Measurements from ENCODE around the gene FLOT2.
"Not testable (repeated sequence)": the region's sequence is repeated elsewhere in the genome, so short reads cannot be mapped to it uniquely, and the experiment has no call there.

Gene FLOT2

GRCh38 chr17:28877150-28877711 lies 20.3 kb downstream of the FLOT2 start:
- H3K27ac ChIP-seq (ENCODE audit: insufficient read depth, low read depth, low read length, poor library complexity, severe bottlenecking); H3K4me1 ChIP-seq (ENCODE audit: control insufficient read depth, insufficient read depth, low read length); H3K4me3 ChIP-seq (ENCODE audit: insufficient read depth, low read depth, low read length); H3K27me3 ChIP-seq (ENCODE audit: control insufficient read depth, insufficient read depth, low read length, poor library complexity, severe bottlenecking); H3K9me3 ChIP-seq (ENCODE audit: control insufficient read depth, low read length): not testable (repeated sequence)
- peaks cover 19% of the 10 kb centered on the region for H3K36me3 ChIP-seq (ENCODE audit: control insufficient read depth, insufficient read depth, low read length)
- 93 to 95% methylated on average over 6 of the region's 6 CpGs for WGBS, 2 experiments

DNA sequence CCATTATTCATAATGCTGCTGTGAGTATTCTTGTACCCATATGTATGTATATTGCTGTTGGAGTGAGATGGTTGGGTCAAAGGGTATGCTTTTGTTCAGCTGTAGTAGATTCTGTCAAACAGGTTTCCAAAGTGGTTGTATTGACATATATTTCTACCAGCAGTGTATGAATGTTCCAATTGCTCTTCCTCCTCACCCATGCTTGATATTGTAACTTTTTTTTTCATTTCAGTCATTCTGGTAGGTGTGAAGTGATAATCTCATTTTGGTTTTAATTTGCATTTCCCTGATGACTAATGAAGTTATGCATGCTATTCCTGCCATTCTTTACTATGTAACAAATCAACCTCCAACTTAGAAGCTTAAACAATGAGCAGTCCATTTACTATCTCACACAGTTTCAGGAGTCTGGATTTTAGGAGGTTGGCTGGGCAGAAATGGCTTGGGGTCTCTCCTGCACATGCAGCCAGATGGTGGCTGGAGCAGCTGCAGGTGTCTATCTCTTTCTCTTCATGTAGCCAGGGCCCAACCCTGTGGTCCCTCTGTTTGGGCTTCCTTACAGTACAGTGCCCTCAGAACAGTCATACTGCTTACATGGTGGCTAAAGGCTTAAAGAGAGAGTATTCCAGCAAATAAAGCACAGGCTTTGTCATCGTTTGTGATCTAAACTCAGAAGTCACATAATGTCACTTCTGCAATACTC lies 21.5 kb downstream of the FLOT2 start:
- Histone ChIP-seq H3K4me1 (ENCODE audit: control insufficient read depth, insufficient read depth, low read length) (no peaks in the 10 kb centered on the region), H3K27ac (ENCODE audit: insufficient read depth, low read depth, low read length, poor library complexity, severe bottlenecking) (no peak overlapping the region), H3K4me3 (ENCODE audit: insufficient read depth, low read depth, low read length) (no peak overlapping the region), H3K9me3 (ENCODE audit: control insufficient read depth, low read length) (no peaks in the 10 kb centered on the region), H3K36me3 (ENCODE audit: control insufficient read depth, insufficient read depth, low read length) (peaks cover 9% of the 10 kb centered on the region), H3K27me3 (ENCODE audit: control insufficient read depth, insufficient read depth, low read length, poor library complexity, severe bottlenecking) (no peaks in the 10 kb centered on the region)
- 89 to 92% methylated on average over 1 of the region's 1 CpG for WGBS, 2 experiments

DNA sequence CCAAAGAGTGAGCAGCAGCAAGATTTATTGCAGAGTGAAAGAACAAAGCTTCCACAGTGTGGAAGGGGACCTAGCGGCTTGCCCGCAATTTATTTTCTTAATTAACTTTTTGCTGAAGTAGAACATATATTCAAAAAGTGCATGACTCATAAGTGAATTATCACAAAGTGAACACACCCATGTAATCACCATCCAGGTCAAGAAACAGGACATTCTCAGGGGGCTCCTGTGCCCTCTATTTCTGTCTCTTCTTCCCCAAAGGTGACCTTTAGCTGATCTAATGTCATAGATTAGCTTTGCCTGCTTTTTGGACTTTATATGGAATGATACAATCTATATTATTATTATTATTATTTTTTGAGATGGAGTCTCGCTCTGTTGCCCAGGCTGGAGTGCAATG lies 22.8 kb downstream of the FLOT2 start:
- Histone ChIP-seq H3K27me3 (ENCODE audit: control insufficient read depth, insufficient read depth, low read length, poor library complexity, severe bottlenecking) (no peaks in the 10 kb centered on the region), H3K4me3 (ENCODE audit: insufficient read depth, low read depth, low read length) (no peak overlapping the region), H3K27ac (ENCODE audit: insufficient read depth, low read depth, low read length, poor library complexity, severe bottlenecking) (no peak overlapping the region), H3K4me1 (ENCODE audit: control insufficient read depth, insufficient read depth, low read length) (no peaks in the 10 kb centered on the region), H3K9me3 (ENCODE audit: control insufficient read depth, low read length) (no peaks in the 10 kb centered on the region), H3K36me3 (ENCODE audit: control insufficient read depth, insufficient read depth, low read length) (peaks cover 6% of the 10 kb centered on the region)
- 88 to 91% methylated on average over 3 of the region's 3 CpGs for WGBS, 2 experiments

GRCh38 chr17:28873839-28874238 lies 23.7 kb downstream of the FLOT2 start:
- Histone ChIP-seq H3K36me3 (ENCODE audit: control insufficient read depth, insufficient read depth, low read length) (no peaks in the 10 kb centered on the region), H3K27me3 (ENCODE audit: control insufficient read depth, insufficient read depth, low read length, poor library complexity, severe bottlenecking) (no peaks in the 10 kb centered on the region), H3K9me3 (ENCODE audit: control insufficient read depth, low read length) (no peaks in the 10 kb centered on the region), H3K4me1 (ENCODE audit: control insufficient read depth, insufficient read depth, low read length) (no peaks in the 10 kb centered on the region), H3K4me3 (ENCODE audit: insufficient read depth, low read depth, low read length) (no peak overlapping the region), H3K27ac (ENCODE audit: insufficient read depth, low read depth, low read length, poor library complexity, severe bottlenecking) (no peak overlapping the region)
- WGBS, 2 experiments, result 96 to 97% methylated on average over 5 to 6 of the region's 7 CpGs

- no peaks in the 10 kb centered on the region for H3K9me3 ChIP-seq (ENCODE audit: control insufficient read depth, low read length)
- H3K27ac ChIP-seq (ENCODE audit: insufficient read depth, low read depth, low read length, poor library complexity, severe bottlenecking), result no peak overlapping the region
- H3K36me3 ChIP-seq (ENCODE audit: control insufficient read depth, insufficient read depth, low read length), result no peaks in the 10 kb centered on the region
- 90 to 93% methylated on average over 6 of the region's 6 CpGs for WGBS, 2 experiments
- no peaks in the 10 kb centered on the region for H3K4me1 ChIP-seq (ENCODE audit: control insufficient read depth, insufficient read depth, low read length)
- H3K4me3 ChIP-seq (ENCODE audit: insufficient read depth, low read depth, low read length), result no peak overlapping the region
- H3K27me3 ChIP-seq (ENCODE audit: control insufficient read depth, insufficient read depth, low read length, poor library complexity, severe bottlenecking), result no peaks in the 10 kb centered on the region
Measured at GRCh38 chr17:28871056-28871579, 26.4 kb downstream of the FLOT2 start.

DNA sequence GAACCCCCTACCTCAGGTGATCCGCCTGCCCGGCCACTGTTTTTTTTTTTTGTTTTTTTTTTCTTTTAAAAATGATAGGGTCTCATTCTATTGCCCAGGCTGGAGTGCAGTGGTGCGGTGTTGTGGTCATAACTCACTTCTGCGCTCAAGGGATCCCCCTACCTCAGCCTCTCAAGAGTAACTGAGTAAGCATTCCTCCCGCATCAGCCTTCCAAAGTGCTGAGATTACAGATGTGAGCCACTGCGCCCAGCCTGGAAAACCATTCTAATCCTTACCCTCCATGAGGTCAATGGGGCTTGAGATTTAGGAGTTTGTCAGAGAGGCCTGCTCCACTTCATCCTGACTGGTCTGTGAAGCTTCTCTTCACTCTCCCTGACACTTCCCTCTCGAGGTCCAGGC lies 30.3 kb downstream of the FLOT2 start:
- H3K4me1 ChIP-seq (ENCODE audit: control insufficient read depth, insufficient read depth, low read length), result no peaks in the 10 kb centered on the region
- H3K9me3 ChIP-seq (ENCODE audit: control insufficient read depth, low read length), result no peaks in the 10 kb centered on the region
- 83 to 95% methylated on average over 7 of the region's 7 CpGs for WGBS, 2 experiments
- no peak overlapping the region for H3K27ac ChIP-seq (ENCODE audit: insufficient read depth, low read depth, low read length, poor library complexity, severe bottlenecking)
- H3K4me3 ChIP-seq (ENCODE audit: insufficient read depth, low read depth, low read length), result no peak overlapping the region
- no peaks in the 10 kb centered on the region for H3K27me3 ChIP-seq (ENCODE audit: control insufficient read depth, insufficient read depth, low read length, poor library complexity, severe bottlenecking)
- no peaks in the 10 kb centered on the region for H3K36me3 ChIP-seq (ENCODE audit: control insufficient read depth, insufficient read depth, low read length)

DNA sequence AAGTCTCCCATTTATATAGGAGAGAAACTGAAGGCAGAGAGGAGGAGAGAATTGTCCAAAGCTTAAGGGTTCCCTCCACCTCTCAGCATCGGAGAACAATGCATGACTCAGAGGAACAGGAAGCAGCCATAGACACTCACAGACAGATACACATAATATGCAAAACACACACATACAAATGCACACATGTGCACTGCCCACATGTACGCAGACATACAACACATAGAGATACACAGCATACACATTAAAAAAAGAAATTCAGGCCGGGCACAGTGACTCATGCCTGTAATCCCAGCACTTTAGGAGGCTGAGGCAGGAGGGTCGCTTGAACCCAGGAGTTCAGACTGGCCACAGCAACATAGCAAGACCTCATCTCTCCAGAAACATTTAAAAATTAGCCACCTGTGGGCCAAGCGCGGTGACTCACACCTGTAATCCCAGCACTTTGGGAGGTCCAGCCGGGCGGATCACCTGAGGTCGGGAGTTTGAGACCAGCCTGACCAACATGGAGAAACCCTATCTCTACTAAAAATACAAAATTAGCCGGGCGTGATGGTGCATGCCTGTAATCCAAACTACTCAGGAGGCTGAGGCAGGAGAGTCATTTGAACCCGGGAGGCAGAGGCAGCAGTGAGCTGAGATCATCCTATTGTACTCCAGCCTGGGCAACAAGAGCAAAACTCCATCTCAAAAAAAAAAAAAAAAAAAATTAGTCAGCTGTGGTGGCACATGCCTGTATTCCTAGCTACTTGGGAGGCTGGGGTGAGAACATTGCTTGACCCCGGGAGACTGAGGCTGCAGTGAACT lies 31.4 kb downstream of the FLOT2 start:
- H3K4me3 ChIP-seq (ENCODE audit: insufficient read depth, low read depth, low read length), result no peak overlapping the region
- 91 to 92% methylated on average over 13 of the region's 13 CpGs for WGBS, 2 experiments
- H3K27ac ChIP-seq (ENCODE audit: insufficient read depth, low read depth, low read length, poor library complexity, severe bottlenecking), result no peak overlapping the region
- no peaks in the 10 kb centered on the region for H3K36me3 ChIP-seq (ENCODE audit: control insufficient read depth, insufficient read depth, low read length)
- H3K4me1 ChIP-seq (ENCODE audit: control insufficient read depth, insufficient read depth, low read length), result peaks cover 3% of the 10 kb centered on the region
- no peaks in the 10 kb centered on the region for H3K9me3 ChIP-seq (ENCODE audit: control insufficient read depth, low read length)
- no peaks in the 10 kb centered on the region for H3K27me3 ChIP-seq (ENCODE audit: control insufficient read depth, insufficient read depth, low read length, poor library complexity, severe bottlenecking)

DNA sequence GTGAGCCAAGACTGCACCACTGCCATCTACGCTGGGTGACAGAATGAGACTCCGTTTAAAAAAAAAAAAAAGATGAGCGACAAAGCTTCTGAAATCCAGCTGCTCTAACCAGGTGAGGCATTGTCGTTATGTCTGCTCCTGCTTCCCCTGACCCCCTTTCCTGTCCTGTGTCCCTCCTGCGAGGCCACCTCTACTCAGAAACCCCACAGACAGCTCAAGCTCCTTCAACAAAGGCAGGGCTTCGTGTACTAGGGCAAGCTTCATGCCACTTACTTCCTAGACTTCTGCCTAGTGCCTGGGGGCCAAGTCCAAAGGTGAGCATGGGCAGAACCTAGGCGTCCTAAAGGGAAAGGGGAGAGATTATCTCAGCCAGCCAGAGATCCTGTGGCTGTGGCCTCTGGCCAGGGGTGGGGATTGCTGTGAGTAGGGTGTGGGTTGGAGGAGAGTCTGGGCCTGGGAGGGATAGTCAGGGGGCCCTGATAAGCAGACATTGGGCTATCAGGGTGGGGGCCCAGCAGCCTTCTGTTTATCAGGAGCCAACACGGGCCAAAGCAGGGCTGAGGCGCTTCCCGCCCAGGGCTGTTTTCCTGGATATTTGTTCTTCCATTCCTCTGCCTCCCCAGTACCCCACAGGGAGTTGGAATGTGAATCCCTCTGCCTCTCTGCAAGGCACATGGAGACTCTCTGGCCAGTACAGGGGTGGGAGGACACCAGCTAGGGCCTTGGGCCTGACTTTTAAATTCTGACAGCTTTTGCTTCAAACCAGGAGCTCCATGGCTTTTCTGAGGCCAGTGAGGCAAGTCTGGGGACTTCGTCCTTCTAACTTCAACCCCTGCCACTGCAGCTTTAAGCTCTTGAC lies 32.3 kb downstream of the FLOT2 start:
- 83 to 86% methylated on average over 11 of the region's 11 CpGs for WGBS, 2 experiments
- Histone ChIP-seq H3K27ac (ENCODE audit: insufficient read depth, low read depth, low read length, poor library complexity, severe bottlenecking) (no peak overlapping the region), H3K4me3 (ENCODE audit: insufficient read depth, low read depth, low read length) (no peak overlapping the region), H3K9me3 (ENCODE audit: control insufficient read depth, low read length) (no peaks in the 10 kb centered on the region), H3K4me1 (ENCODE audit: control insufficient read depth, insufficient read depth, low read length) (peaks cover 3% of the 10 kb centered on the region), H3K27me3 (ENCODE audit: control insufficient read depth, insufficient read depth, low read length, poor library complexity, severe bottlenecking) (no peaks in the 10 kb centered on the region), H3K36me3 (ENCODE audit: control insufficient read depth, insufficient read depth, low read length) (peaks cover 3% of the 10 kb centered on the region)

DNA sequence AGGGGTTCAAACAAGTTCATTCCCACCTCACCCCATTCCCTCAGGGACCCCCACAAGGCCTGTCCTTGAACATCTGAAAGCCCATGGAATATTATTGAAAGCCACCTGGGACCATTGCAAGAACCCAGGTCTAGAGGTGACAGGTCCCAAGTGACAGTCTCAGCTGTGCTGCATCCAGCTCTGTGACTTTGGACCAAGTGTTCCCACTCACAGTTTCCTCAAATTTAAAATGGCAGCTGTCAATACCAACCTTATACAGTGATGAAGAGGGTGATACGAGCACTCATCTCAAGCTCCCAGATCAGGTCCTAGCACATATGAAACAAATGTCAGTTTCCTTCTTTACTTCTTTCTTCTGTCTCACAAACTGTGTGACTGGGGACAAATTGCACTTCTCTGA lies 33.6 kb downstream of the FLOT2 start:
- no peak overlapping the region for H3K27ac ChIP-seq (ENCODE audit: insufficient read depth, low read depth, low read length, poor library complexity, severe bottlenecking)
- 92 to 95% methylated on average over 1 of the region's 1 CpG for WGBS, 2 experiments
- no peaks in the 10 kb centered on the region for H3K27me3 ChIP-seq (ENCODE audit: control insufficient read depth, insufficient read depth, low read length, poor library complexity, severe bottlenecking)
- H3K4me1 ChIP-seq (ENCODE audit: control insufficient read depth, insufficient read depth, low read length), result peaks cover 3% of the 10 kb centered on the region
- H3K9me3 ChIP-seq (ENCODE audit: control insufficient read depth, low read length), result no peaks in the 10 kb centered on the region
- H3K4me3 ChIP-seq (ENCODE audit: insufficient read depth, low read depth, low read length), result no peak overlapping the region
- H3K36me3 ChIP-seq (ENCODE audit: control insufficient read depth, insufficient read depth, low read length), result peaks cover 5% of the 10 kb centered on the region
